GM21423 (cell line): ENCODE measurements around the gene EXOSC3.
A peak's percentile ranks its signal among the peaks of the same experiment; 100 is the strongest.
"Not testable (repeated sequence)": the region's sequence is repeated elsewhere in the genome, so short reads cannot be mapped to it uniquely, and the experiment has no call there.

ENCODE experiments used
- ATAC-seq: cut with Tn5 transposase; IDR thresholded peaks from one replicate; pipeline ENCODE4 v1.9.1; 2021; ENCODE audit warnings: mild to moderate bottlenecking, moderate library complexity; ENCODE audit not compliant: unreplicated experiment

Gene EXOSC3

DNA sequence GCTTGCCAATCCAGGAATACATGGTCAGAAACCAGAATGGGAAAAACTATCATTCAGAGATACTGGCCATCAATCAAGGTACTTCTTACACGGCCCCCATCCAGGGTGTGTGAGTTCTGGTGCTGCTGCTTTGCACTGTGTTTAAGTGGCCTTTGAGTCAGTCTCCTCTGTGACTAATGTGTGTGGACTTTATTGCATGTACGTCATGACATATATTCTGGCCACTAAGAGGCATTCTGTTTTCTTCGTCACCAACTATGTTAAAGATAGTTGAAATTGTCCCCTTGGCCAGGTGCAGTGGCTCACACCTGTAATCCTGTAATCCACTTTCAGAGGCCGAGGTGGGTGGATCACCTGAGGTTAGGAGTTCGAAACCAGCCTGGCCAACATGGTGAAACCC, 8.5 kb downstream of the EXOSC3 start:
- ATAC-seq: no peak

DNA sequence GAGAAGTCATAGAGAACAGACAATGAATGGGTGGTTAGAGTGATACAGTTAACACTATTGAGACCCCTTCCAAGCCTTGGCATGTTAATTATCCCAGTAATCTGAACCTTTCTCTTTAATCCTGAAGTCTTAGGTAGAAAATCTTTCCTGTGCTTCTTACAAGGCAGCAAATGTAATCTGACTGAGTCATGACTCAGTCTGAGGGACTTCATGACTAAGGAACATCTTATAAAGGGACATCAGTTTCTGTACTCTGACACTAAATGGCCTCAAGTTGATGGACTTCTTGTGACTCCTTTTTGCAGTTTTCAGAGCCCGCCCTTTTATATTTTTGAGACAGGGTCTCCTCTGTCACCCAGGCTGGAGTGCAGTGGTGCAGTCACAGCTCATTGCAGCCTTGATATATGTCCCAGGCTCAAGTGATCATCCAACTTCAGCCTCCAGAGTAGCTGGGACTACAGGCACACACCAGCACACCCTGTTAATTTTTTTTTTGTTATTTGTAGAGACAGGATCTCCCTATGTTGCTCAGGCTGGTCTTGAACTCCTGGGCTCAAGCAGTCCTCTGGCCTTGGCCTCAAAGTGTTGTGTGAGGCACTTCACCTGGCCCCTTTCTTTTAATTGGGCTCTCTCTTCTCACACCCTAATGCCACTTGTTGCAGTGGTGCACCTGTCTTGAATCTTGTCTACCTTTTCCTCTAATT, 9.5 kb downstream of the EXOSC3 start:
- ATAC-seq: no peak

DNA sequence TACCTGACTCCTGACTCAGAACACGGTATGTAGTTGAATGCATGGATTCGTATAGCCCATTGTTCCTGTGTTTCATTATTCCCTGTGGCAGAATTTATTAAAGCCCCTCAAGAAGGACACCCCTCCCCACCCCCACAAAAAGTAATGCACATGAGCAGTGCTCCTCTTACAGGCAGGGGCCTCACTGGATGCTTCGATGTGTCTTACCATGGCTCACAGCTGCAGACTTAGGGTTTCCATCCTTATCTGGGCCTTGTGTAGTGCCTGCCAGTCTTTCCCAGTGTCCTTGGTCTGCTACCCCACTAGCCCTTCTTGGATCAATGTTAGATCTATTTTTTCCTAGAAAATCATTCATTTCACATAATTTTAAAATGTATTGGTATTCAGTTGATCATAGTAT, 14.9 kb downstream of the EXOSC3 start:
- ATAC-seq: no peak

DNA sequence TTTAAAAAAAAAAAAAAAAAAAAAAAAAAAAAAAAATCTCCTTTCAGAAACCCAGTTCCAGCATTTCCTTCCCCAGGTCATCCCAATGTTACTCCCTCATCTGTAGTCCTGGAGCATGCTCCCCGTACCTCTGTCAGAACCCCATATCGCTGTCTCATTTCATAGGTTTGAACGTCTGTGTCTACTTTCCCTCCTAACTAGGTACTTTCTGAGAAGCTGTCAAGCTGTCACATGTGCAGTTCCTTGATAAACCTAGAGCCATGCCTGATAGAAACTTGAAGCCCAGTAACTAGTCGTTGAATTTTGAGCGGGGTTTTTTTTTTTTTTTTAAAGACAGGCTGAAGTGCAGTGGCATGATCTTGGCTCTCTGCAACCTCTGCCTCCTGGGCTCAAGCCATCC, 15.6 kb downstream of the EXOSC3 start:
- ATAC-seq: no peak

DNA sequence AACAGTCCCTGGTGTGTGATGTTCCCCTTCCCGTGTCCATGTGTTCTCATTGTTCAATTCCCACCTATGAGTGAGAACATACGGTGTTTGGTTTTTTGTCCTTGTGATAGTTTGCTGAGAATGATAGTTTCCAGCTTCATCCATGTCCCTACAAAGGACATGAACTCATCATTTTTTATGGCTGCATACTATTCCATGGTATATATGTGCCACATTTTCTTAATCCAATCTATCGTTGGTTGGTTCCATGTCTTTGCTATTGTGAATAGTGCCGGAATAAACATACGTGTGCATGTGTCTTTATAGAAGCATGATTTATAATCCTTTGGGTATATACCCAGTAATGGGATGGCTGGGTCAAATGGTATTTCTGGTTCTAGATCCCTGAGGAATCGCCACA, 19.6 kb downstream of the EXOSC3 start:
- not testable (repeated sequence) for ATAC-seq

DNA sequence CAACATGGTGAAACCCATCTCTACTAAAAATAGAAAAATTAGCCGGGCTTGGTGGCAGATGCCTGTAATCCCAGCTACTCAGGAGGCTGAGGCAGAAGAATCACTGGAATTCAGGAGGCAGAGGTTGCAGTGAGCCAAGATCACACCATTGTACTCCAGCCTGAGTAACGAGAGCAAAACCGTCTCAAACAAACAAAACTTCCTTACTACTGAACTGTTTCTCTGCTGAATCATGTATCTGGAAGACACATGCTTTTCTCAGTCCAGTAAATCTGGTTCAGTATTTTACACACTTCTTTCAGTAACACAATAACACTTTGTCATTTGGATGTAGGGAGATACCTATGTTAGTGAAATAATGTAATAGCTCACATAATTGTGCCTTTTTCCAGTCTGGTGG, 23.4 kb downstream of the EXOSC3 start:
- no peak for ATAC-seq

DNA sequence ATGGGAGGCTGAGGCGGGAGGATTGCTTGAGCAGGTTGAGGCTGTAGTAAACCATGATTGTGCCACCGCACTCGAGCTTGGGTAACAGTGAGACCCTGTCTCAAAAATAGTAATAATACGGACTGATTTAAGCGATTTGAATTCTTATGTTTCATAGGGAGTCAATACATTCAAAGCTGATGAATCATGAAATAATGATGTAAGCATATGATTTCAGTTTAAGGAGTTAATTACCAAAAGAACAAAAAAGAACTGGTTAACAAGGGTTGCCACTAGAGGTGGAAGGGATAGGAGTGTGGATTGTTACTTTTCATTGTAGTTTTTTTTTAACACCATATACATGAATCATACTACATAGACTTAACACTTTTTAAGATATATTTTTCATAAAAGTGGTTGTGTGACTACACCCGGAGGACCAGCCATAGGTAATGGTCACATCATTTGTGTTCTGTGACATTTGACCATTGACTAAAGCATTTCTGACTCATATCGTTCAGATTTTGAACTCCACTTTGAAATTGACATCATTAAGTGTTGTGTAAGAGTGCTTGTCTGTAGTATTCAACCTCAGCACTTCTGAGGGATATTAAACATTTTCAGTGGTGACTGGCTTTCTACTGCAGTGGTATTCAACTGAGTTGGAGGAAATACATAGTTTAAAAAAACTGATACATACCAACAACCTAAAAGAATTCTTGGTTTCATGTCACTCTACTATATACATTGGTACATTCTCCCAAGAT, 24.3 kb downstream of the EXOSC3 start:
- no peak for ATAC-seq

DNA sequence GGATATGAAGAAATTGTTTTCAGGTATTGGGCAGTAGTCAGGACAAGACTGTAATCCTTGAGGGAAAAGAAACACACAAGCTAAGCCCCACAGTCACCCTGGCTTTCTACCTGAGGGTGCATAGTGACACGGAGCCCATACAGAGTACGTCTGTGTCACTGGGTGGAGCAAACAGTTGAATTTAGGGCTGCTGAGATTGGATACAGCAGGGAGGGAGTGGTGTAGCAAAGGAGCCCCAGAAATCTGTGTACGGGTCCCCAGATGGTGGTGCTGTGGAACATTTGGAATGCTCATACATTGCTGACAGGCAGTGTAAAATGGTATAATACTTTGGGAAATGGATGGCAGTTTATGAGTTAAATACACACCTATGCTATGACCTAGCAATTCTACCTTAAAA, 26.1 kb downstream of the EXOSC3 start:
- ATAC-seq: no peak

DNA sequence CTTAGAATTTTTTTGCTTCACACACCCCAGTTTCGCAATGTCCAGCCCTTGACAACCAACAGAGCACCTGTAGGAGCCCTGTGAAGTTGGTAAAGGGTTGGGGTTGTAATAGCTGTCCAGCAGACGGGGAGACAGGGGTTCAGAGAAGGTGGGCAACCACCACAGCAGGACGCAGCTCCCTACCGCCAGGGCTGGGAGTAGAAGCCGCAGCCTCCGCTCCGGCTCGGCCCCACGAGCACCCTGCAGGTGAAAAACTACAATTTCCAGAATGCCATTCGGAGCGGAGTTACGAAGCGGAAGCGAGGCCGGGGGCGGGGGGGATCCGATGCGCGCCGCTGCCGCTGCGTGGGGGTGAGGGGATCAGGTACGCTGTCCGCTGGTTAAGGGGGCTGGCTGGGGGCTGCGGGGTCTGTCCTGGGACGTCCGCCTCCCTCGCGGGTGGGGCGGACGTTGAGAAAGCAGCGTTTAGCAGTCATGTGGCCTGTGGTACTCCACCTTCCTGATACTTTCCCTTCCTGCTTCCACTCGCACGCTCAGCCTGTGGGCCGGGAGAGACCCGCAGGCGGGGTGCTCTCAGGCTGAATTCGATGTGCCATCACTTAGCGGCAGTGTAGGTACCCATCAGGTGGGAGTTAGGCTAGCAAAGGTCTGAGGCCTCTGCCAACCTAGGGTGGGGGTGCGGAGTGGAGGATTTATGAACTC, 31.2 kb downstream of the EXOSC3 start, which contains the start of gene TRMT10B:
Gene TRMT10B (plus strand): TSS at position 317 of the 702 bp plus-strand sequence. CDS start 8,127 bp downstream, outside the sequence.
- ATAC-seq: peak; percentile 89

DNA sequence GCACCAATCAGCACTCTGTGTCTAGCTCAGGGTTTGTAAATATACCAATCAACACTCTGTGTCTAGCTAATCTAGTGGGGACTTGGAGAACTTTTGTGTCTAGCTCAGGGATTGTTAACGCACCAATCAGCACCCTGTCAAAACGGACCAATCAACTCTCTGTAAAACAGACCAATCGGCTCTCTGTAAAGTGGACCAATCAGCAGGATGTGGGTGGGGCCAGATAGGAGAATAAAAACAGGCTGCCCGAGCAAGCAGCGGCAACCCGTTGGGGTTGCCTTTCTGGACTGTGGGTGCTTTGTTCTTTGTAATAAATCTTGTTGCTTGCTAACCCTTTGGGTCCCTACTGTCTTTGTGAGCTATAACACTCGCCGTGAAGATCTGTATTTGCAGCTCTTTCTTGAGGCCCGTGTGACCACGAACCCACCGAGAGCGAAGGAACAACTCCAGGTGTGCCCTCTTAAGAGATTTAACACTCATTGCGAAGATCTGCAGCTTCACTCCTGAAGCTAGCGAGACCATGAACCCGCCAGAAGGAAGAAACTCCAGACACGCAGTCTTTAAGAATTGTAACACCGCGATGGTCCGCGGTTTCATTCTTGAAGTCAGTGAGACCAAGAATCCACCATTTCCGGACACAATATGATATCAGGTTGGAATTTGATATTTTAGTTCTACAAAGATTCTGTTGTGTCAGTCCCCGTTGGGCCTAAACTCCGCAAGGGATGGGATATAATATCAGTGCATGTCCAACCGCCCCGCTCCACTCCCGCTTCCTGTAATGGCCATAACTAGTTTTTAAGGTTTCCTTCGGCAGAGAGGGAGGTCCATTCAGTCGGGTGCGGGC, 32.0 kb downstream of the EXOSC3 start:
- ATAC-seq: no peak

DNA sequence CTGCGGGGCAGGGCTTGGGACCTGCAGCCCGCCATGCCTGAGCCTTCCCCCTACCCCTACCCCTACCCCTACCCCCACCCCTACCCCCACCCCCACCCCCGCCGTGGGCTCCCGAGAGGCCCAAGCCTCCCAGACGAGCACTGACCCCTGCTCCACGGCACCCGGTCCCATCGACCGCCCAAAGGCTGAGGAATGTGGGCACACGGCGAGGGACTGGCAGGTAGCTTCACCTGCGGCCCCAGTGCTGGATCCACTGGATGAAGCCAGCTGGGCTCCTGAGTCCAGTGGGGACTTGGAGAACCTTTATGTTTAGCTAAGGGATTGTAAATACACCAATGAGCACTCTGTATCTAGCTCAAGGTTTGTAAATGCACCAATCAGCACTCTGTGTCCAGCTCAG, 32.8 kb downstream of the EXOSC3 start:
- not testable (repeated sequence) for ATAC-seq

DNA sequence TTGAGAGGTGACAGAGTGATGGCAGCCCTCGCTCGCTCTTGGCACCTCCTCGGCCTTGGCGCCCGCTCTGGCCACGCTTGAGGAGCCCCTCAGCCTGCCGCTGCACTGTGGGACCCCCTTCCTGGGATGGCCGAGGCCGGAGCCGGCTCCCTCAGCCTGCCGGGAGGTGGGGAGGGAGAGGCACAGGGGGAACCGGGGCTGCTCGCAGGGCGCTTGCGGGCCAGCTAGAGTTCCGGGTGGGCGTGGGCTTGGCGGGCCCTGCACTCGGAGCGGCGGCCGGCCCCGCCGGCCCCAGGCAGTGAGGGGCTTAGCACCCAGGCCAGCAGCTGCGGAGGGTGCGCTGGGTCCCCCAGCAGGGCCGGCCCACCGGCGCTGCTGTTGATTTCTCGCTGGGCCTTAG, 33.2 kb downstream of the EXOSC3 start:
- not testable (repeated sequence) for ATAC-seq

DNA sequence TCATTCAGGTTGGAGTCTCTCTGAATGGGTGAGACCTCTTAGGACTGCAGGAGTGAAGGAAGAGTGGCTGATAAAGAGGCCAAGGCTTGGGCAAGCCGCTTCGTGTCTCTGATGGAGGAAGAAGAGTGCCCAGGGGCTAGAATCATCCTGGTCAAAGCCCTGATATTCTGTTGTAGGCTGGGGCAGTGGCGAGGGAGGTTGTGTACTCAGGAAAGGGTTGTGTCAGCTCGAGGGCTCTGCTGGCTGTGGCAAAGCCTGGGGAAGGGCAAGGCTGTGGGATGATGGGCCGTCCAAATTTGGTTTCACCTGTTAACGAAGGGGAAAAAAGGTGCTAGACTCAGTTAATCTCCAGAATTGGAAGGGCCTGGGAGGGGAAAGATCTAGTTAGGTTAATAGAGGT, 33.7 kb downstream of the EXOSC3 start:
- ATAC-seq: no peak

DNA sequence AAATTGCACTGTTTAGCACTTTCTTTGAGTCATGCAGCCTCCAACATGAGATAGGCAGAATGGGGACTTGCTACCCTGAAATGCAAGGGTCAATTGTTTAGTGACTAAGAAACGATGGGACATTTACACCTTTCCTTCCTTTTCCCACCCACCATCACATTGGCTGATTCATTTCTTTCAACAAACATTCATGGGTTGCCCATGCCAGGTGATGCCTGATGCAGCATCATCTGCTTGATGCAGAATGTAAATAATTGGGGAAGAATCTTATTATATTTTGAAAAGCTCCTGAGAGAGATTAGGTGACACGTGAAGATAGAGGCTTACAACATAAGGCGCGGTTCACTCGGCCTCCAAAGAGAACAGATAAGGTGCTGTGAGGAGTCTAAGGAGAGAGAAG, 35.7 kb downstream of the EXOSC3 start:
- no peak for ATAC-seq

DNA sequence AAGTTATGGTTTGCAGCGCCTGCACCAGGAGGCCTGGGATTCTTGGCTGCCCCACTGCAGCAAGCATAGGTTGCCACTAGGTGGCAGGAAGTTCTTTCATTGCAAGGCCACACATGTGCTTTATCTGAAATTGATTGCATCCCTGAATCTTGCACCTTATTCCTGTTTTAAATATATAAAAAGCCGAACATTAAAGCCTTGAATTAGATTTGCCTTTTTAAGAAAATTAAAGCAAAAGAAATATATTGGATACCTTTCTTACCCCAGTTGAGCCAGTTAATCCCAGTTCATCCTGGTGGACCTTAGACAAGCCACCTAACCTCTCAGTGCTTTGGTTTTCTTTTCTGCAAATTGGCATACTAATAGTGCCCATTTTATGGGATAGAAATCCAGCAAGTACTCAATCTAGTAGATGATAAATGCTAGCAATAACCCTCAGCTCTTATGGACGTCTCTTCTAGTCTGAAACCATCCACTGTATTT, 37.6 kb downstream of the EXOSC3 start:
- ATAC-seq: no peak

DNA sequence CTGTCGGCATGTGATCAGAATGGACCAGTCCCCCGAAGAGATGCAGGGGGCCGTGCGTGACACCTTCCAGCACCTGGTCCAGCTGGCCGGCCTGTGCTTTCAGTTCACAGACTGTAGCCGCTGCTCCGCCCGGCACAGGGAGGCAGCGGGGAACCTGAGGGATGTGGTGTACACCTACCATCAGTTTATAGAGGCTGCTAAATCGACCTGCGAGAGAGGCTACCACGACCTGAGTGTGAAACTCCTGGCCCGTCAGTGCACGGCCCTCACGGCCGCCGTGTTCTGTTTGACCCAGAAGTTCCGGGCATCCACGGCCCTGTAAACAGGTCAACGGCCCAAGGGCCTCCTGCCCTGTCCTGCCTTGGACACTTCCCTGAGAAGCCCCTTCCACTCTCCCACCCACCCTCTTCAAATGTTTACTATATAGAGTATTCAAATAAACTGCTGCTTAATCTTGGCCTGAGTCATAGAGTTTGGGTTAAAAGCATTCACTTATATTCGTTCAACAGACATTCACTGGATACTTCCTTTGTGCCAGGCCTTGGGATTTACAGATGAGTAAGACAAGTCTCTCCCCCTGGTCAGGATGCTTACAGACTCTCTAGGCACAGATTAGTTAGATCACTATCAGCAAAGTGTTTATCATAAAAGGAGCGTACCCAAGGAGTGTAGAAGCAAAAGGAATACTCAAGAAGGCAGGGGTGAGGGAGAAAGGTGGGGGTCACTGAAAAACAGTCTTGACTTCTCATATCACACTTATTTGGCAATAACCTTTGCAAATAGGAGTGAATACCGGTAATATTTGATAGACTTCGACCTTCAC, 38.2 kb downstream of the EXOSC3 start:
- no peak for ATAC-seq

DNA sequence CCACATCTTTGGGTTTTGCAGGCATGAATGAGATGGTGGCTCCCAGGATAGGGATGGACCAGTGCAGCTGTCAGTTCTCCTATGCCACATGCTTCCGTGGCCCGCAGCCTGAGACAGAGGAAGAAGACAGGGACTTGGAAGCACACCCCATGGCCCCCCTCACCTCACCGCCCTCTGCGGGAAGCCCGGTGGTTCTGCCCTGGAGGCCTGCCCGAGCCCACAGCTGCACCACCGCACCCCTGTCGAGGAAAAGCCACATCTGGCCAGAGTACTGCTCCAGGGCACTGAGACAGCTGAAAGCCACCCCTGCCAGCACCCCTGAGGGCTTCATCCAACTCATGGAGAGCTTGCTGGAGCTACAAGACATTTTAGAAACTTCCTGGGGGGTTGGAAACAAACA, 38.9 kb downstream of the EXOSC3 start:
- ATAC-seq: no peak

DNA sequence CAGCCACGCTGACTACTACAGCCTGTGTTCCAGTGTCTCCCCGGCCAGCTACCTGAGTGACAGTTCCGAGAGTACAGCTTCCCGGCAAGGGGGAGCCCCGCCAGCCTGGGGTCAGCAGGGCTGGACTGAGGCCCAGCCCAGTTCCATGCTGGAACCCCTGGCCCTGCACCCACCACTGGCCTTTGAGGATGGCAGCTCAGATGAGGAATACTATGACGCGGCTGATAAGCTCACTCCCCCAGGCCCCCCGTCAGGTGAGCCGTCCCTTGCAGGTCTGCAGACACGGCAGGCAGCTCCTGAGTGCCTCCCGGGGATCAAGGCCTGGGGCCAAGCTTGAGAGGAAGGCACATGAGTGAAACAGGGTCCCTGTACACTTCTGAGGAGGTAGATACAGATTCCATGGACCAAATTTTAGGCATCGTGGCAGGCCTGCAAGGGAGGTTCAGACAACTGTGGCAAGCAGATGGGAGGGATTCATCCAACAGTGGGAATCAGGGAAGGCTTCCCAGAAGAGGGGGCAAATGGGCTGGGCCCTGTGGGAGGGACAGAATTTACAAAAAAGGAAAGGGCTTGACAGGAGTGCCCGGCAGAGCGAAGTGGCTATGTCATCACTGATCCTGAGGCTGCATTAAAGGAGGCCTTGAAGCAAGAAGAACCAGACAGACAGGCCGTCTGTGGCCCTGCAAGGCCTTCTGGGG, 44.1 kb downstream of the EXOSC3 start:
- ATAC-seq: no peak

DNA sequence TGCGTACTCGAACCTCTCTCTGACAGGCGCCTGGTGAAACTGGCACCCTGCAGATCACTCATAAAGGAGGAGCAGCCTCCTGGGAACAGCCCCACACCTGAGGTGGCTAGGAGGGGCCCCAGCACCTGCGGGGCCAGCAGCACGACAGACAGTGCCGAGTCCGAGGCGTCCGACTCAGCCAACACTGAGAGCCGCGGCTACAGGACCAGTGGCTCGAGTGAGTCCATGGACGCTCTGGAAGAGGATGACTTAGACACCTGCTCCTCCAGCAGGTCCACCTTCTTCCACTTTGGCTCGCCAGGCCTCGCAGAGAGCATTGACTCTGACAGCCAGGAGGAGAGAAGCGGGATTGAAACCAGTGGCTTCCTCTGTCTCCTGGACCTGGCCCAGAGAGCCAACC, 44.7 kb downstream of the EXOSC3 start:
- no peak for ATAC-seq
